GM21381 (cell line): ENCODE results near the gene SMARCD3.

Experiments used
- ATAC-seq: cut with Tn5 transposase; IDR thresholded peaks from one replicate; pipeline ENCODE4 v1.9.1; 2021; ENCODE audit warnings: mild to moderate bottlenecking, moderate library complexity; ENCODE audit not compliant: unreplicated experiment

Gene SMARCD3

DNA sequence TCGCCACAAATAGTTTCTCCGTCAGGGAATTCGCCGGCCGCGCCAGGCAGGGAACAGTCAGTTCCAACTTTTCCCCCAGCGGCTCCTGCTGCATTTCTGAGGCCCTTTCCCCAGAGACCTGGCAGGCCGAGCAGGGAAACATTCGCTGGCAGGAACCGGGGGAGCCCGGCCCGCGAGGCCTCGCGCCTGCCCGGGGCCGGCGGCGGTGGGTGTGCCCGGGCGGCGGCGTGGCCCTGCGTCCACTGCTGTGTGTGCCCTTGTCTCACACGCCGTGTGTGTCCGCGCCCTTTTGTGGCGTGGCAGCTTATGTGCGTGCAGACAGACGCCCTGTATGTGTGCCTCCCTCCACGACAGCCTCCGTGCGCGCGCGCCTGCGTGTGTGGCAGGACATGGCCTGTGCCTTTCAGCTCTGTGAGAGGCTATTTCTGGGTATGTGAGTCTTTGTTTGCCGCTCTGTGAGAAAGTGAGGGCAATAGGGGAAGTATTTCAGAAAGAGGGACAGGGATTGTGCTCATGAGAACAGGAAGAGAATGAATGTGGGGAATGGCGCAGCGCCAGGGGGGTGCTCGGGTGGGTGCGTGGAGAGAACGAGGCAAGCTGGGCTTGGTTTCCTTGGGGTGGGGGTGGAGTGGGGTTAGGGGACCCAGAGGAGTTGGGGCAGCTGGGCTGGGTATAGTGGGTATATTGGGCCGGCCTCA, 689 bp upstream of the SMARCD3 start:
- no peak for ATAC-seq

- no peak for ATAC-seq
Measured at GRCh38 chr7:151247611-151248345, 716 bp downstream of the SMARCD3 start.

GRCh38 chr7:151246851-151247580, 1.5 kb downstream of the SMARCD3 start:
- no peak for ATAC-seq

GRCh38 chr7:151246102-151246850, 2.2 kb downstream of the SMARCD3 start:
- no peak for ATAC-seq

GRCh38 chr7:151245360-151246101, 3.0 kb downstream of the SMARCD3 start:
- no peak for ATAC-seq

DNA sequence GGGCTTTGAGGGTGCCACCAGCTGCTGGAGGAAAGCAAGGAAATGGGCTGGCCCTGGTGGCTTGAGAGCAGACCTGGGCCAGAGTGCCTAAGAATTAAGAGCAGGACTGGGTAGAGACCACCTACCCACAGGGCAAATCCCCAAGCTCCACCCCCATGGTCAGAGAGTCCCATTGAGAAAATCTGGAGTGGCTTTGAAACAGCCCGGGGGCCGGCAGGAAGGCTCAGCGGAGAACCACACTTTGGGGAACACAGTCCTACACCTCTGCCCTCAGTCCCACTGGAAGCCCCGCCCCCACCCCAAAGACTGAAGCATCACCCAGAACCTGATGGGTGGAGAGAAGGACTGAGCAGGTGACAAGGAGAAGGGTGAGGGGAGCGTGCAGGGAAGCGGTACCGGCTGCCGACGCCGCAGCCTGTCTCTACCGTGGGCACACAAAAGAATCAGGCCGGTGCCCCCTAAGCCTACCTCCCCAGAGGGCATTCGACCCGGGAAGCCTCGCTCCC, 3.6 kb downstream of the SMARCD3 start:
- ATAC-seq = no peak

DNA sequence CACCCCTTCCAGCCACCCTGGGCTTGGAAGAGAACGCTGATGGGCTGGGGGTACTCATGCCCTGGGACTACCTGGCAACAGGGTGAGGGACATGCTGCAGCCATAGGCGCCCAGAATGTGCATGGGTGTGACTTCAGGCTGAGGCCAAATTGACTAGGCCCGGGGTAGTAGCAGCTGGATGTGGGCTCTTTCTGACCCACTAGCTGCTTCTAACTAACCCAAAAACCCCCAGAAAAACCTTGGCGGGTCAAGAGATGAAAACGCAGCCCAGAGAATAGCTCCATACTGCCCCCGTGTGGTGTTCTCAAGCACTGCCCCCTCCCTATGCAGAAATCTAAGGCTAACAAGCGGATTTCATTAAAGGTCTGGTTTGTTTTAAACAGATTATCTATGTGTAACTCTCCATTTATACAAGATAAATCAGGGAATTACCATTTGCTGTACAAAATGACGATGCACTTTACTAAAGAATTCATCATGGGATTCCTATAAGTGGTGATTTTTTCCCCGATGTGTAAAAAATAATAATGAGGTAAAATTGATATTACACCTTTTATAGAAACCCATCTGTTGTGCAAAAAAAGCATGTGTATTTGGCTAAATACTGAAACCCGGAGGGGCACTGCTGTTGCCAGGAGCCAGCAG, 4.2 kb downstream of the SMARCD3 start:
- ATAC-seq = no peak

GRCh38 chr7:151243408-151244195, 4.9 kb downstream of the SMARCD3 start:
- ATAC-seq = no peak

DNA sequence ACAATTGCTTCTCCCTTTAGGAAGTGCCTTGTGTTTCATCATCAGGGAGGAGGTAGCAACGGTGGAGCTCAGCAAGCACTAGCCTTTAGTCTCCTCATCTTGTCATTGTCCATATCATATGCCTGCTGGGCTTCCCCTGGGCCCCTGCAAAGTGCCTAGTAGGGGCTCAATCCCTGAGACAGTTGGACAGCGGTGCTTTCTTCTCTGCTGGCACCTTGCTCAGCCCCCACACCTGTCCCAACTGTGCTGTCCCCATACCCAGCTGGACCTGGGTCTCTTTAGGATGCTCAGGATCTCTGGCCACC, 5.5 kb downstream of the SMARCD3 start:
- no peak for ATAC-seq

DNA sequence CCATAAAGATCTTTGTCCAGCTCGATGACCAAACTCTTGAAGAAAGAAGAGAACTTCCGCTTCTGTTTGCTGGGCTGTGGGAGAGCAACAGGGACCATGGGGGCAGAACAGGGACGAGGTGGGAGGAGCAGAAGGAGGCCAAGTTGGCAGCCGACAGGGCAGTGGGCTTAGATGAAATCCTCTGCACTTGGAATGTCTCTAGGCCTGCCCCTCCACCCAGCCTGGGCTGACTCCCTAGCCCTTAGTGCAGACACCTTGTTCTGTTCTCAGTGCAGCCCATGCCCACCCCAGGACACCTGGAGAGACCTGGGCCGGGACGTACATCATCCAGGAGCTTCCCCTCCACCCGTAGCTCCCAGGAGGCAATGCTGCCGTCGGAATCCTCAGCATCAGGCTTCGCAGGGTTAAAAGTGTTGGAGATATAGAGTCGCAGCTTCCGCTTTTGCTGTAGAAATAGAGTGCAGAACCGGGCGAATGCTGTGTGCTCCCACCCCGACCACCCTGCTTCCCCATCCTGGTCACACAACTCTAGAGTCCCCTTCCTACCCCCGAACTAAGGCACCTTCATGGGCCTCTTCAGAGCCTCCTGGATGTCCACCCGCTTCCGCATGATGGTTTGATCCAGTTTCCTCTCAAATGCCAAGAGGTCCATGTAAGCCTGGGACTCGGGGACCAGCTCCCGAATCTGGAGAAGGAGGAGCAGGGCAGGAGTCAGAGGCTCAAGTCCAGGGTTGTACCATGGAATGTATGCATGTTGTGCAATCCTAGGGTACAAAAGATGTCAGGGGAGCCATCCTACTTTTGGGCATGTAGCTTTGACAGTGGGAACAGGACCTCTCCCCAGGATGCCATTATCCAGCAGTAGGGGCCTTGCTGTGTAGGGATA, 6.1 kb downstream of the SMARCD3 start:
- no peak for ATAC-seq

GRCh38 chr7:151241755-151242096, 6.8 kb downstream of the SMARCD3 start:
- ATAC-seq = no peak

GRCh38 chr7:151240942-151241754, 7.3 kb downstream of the SMARCD3 start:
- no peak for ATAC-seq

DNA sequence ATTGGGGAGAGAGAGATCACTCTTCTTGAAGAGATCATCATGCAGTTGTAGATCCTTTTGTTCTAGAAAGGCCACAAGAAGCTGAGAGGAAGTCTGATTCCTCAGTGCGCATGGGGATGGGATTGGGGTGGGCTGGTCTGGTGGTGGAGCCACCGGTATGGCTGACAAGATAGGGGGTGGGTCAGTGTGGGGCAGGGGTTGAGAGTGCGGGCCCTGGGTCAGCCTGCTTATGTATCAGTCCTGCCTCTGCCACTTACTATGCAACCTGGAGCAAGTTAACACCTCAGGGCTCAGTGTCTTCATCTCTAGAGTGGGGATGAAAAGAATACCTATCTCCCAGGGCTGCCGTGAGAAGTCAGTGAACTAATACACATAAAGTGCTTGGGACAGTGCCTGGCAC, 8.0 kb downstream of the SMARCD3 start:
- no peak for ATAC-seq

GRCh38 chr7:151239837-151240459, 8.5 kb downstream of the SMARCD3 start:
- ATAC-seq = no peak

DNA sequence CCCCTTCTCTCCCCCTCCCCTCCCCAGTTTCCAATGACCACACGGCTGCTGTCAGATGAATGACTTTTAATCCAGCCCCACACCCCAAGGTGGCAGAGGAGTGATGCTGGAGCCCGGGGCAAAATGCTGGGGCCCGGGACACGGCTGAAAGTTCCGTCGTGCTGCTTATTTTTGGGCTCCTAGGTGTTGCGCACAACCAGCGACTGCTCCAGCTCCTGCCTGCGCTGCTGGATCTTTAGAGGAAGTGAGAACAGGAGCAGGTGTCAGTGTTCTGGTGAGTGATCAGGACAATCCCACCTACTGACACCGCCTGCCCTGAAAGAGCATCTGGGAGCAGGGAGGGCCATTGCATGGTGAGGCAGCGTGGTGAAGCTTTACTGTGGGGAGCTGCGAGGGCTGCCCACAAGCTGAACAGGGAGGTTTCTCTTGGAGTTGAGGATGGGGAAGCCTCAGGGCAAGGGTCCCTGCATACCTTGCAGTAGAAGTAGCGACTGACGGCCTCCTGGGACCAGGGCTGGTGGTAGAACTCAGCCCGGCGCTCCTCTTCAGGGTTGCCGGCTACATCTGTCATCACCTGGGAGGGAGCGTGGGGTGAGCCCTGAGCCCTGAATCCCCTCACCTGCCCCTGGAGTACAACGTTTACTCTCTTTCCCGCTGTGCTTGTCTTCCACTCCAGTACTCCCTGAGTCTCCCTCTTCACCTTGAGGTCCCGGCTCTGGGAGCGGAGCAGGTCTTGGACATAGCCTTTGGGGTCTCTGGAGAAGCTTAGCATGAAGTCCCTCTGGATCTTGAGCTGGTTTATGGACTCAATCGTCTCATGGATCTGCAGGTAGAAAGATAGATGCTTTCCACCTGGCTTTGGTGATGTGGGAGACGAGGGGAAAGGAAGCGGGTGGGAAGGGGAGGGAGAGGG, 9.3 kb downstream of the SMARCD3 start:
- no peak for ATAC-seq
